ENCODE measurements around the gene FAU.

Gene FAU

DNA sequence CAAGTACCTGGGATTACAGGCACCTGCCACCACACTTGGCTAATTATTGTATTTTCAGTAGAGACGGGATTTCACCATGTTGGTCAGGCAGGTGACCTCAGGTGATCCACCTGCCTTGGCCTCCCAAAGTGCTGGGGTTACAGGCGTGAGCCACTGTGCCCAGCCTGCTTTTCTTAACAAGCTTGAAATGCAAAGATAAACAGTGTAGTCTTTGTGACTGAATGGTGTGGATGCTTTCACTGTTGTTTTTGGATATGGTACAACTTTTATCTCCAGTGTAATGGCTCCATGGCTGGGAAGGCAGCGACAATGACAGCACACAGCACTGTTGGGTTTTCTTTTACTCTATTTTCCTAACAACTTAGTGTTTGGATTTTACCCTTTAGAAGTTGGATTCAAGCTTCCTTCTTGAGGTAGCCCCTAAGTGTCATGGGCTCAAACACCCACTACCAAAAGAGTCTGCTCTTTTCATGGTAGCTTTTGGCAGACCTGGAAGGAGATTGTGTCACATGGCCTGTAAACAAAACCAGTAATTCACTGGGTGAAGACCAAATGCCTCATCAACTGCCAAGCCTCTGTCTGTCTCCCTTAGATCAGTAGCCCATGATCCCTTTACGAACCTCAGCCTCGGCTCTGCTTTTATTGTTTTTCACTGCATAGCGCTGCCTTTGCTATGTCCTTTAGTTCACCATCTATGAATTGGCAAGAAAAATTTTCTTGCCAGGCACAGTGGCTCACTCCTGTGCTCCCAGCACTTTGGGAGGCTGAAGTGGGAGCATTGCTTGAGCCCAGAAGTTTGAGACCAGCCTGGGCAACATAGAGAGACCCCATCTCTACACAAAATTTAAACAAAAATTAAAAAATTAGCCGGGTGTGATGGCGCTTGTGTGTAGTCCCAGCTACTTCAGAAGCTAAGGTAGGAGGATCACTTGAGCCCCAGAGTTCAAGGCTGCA is 19.5 kb downstream of the FAU start (continued):
- TF ChIP-seq, protein P1, sequence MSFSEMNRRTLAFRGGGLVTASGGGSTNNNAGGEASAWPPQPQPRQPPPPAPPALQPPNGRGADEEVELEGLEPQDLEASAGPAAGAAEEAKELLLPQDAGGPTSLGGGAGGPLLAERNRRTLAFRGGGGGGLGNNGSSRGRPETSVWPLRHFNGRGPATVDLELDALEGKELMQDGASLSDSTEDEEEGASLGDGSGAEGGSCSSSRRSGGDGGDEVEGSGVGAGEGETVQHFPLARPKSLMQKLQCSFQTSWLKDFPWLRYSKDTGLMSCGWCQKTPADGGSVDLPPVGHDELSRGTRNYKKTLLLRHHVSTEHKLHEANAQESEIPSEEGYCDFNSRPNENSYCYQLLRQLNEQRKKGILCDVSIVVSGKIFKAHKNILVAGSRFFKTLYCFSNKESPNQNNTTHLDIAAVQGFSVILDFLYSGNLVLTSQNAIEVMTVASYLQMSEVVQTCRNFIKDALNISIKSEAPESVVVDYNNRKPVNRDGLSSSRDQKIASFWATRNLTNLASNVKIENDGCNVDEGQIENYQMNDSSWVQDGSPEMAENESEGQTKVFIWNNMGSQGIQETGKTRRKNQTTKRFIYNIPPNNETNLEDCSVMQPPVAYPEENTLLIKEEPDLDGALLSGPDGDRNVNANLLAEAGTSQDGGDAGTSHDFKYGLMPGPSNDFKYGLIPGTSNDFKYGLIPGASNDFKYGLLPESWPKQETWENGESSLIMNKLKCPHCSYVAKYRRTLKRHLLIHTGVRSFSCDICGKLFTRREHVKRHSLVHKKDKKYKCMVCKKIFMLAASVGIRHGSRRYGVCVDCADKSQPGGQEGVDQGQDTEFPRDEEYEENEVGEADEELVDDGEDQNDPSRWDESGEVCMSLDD (tag by site-specific recombination; IDR thresholded peaks at IDR 0.05): no peak
- no peak for TF ChIP-seq KLF16 (tag by site-specific recombination; IDR thresholded peaks at IDR 0.05)
- no peak for TF ChIP-seq ZFHX2 (tag by site-specific recombination; conservative IDR thresholded peaks at IDR 0.05)
- TF ChIP-seq, protein P2, sequence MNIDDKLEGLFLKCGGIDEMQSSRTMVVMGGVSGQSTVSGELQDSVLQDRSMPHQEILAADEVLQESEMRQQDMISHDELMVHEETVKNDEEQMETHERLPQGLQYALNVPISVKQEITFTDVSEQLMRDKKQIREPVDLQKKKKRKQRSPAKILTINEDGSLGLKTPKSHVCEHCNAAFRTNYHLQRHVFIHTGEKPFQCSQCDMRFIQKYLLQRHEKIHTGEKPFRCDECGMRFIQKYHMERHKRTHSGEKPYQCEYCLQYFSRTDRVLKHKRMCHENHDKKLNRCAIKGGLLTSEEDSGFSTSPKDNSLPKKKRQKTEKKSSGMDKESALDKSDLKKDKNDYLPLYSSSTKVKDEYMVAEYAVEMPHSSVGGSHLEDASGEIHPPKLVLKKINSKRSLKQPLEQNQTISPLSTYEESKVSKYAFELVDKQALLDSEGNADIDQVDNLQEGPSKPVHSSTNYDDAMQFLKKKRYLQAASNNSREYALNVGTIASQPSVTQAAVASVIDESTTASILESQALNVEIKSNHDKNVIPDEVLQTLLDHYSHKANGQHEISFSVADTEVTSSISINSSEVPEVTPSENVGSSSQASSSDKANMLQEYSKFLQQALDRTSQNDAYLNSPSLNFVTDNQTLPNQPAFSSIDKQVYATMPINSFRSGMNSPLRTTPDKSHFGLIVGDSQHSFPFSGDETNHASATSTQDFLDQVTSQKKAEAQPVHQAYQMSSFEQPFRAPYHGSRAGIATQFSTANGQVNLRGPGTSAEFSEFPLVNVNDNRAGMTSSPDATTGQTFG (tag by site-specific recombination; IDR thresholded peaks at IDR 0.05; ENCODE audit: borderline replicate concordance): no peak
- TF ChIP-seq ZNF791 (tag by site-specific recombination; IDR thresholded peaks at IDR 0.05): no peak
- TF ChIP-seq ZNF416 (tag by site-specific recombination; IDR thresholded peaks at IDR 0.05): no peak
- no peak for TF ChIP-seq ZNF670 (tag by site-specific recombination; IDR thresholded peaks at IDR 0.05; ENCODE audit: low read depth)
- TF ChIP-seq ZBTB20 (tag by site-specific recombination; IDR thresholded peaks at IDR 0.05): peak; percentile 48; the same call in 1 of the 2 replicates
- no peak for TF ChIP-seq YY1 (tag by site-specific recombination; IDR thresholded peaks at IDR 0.05)
- TF ChIP-seq MYNN (tag by site-specific recombination; IDR thresholded peaks at IDR 0.05; ENCODE audit: borderline replicate concordance): no peak

DNA sequence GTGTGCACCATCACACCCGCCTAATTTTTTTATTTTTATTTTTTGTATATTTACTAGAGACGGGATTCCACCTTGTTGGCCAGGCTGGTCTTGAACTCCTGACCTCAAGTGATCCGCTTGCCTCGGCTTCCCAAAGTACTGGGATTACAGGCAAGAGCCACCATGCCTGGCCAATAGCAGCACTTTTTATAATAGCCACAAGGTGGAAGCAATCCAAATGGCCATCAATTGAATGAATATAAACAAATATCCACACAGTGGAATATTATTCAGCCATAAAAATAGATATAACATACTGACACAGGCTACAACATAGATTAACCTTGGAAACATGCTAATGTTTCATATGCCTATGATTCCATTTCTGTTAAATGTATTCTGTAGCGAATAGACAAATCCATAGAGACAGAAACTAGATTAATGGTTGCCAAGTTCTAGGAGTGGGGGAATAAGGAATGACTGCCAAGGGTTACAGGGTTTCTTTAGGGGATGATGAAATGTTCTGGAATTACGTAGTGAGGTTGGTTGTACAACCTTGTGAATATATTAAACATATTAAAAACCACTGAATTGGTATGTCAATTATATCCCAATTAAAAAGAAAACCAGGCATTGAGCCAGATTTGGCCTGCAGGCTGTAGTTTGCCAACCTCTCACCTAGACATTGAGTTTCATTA is 21.1 kb downstream of the FAU start:
- H3K27ac ChIP-seq (ENCODE audit: extremely low read depth, low read depth, low read length): no peak overlapping the region
- H3K4me3 ChIP-seq (ENCODE audit: low read depth, low read length): no peak overlapping the region
- H3K36me3 ChIP-seq (ENCODE audit: control insufficient read depth in 2 of 2, insufficient read depth in 1 of 2, low read length in 2 of 2): peaks cover 0 to 14% of the 10 kb centered on the region in 2 experiments; a peak in 2 of 3 replicates
- H3K9me3 ChIP-seq (ENCODE audit: control insufficient read depth, insufficient read depth, low read depth, low read length): no peaks in the 10 kb centered on the region
- TF ChIP-seq ZNF146 (tag by site-specific recombination; IDR thresholded peaks at IDR 0.05): peak; percentile 59
- TF ChIP-seq ZNF629 (tag by site-specific recombination; IDR thresholded peaks at IDR 0.05): no peak
- TF ChIP-seq, protein P3, sequence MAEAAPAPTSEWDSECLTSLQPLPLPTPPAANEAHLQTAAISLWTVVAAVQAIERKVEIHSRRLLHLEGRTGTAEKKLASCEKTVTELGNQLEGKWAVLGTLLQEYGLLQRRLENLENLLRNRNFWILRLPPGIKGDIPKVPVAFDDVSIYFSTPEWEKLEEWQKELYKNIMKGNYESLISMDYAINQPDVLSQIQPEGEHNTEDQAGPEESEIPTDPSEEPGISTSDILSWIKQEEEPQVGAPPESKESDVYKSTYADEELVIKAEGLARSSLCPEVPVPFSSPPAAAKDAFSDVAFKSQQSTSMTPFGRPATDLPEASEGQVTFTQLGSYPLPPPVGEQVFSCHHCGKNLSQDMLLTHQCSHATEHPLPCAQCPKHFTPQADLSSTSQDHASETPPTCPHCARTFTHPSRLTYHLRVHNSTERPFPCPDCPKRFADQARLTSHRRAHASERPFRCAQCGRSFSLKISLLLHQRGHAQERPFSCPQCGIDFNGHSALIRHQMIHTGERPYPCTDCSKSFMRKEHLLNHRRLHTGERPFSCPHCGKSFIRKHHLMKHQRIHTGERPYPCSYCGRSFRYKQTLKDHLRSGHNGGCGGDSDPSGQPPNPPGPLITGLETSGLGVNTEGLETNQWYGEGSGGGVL (tag by site-specific recombination; IDR thresholded peaks at IDR 0.05): 0 out of 2 replicates have a peak, but pooled peaks have one; percentile 19
- CTCF ChIA-PET: interaction anchor here (8.8 kb wide), 1 partner anchor 11 kb away, joined by 110 read pairs; the partner anchor contains the start of gene TM7SF2
- POLR2A ChIA-PET: interaction anchor here (1.2 to 4.1 kb wide), 3 partner anchors 11 to 18 kb away, joined by 3 to 12 read pairs (median 3); partner anchors contain the start of genes CDCA5, TM7SF2 and ZFPL1
- H3K4me1 ChIP-seq (ENCODE audit: control insufficient read depth, insufficient read depth, low read length): peaks cover 23% of the 10 kb centered on the region

All from HEK293 (cell line).